ENCODE results near the gene TRAF3IP3. TPM values are rescaled to one million over a fixed set of nuclear protein-coding genes. Genes with fewer than 3 reads are reported as not detected.
A peak's percentile ranks its signal among the peaks of the same experiment; 100 is the strongest.

Gene TRAF3IP3
- total RNA-seq, 6 experiments from 2014 or later: 0.95 to 7.7 (median 1.6) TPM

DNA sequence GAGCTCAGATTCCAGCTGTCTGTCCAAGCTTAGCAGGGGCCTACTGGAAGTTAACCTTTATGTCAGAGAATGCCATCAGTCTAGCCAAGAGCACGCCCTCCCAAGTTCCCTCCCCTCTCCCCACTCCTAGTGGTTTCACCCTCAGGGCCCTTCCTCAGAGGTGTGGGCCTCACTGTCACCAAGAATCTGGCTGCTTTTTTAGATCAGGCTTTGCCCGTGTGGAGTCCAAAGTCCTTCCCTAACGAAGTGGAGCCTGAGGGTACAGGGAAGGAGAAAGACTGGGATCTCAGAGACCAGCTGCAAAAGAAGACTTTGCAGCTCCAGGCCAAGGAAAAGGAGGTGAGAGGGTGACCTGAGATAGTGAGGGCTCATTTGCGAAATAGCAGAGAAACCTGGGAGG is 24.4 kb downstream of the TRAF3IP3 start:
- H3K4me3 ChIP-seq: no peak overlapping the region
- no peaks in the 10 kb centered on the region for H3K36me3 ChIP-seq
- H3K4me1 ChIP-seq: peaks cover 0 to 16% (median 3%) of the 10 kb centered on the region in 4 donors
- TF ChIP-seq, protein P1, sequence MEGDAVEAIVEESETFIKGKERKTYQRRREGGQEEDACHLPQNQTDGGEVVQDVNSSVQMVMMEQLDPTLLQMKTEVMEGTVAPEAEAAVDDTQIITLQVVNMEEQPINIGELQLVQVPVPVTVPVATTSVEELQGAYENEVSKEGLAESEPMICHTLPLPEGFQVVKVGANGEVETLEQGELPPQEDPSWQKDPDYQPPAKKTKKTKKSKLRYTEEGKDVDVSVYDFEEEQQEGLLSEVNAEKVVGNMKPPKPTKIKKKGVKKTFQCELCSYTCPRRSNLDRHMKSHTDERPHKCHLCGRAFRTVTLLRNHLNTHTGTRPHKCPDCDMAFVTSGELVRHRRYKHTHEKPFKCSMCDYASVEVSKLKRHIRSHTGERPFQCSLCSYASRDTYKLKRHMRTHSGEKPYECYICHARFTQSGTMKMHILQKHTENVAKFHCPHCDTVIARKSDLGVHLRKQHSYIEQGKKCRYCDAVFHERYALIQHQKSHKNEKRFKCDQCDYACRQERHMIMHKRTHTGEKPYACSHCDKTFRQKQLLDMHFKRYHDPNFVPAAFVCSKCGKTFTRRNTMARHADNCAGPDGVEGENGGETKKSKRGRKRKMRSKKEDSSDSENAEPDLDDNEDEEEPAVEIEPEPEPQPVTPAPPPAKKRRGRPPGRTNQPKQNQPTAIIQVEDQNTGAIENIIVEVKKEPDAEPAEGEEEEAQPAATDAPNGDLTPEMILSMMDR (IDR thresholded peaks at IDR 0.05): no peak
- no peak for TF ChIP-seq POLR2A (IDR thresholded peaks at IDR 0.05)
- WGBS (ENCODE audit: insufficient coverage, low coverage, low lambda C conversion rate, missing lambda C conversion rate): 43% methylated on average over 4 of the region's 4 CpGs
- H3K27ac ChIP-seq: no peak overlapping the region
- H3K27me3 ChIP-seq: no peaks in the 10 kb centered on the region
- H3K9me3 ChIP-seq: no peaks in the 10 kb centered on the region
- DNase-seq: no peak
- intact Hi-C loops (cut with DNase I): no loop called here
- peak in 1 of 4 donors; percentile 27 for ATAC-seq

DNA sequence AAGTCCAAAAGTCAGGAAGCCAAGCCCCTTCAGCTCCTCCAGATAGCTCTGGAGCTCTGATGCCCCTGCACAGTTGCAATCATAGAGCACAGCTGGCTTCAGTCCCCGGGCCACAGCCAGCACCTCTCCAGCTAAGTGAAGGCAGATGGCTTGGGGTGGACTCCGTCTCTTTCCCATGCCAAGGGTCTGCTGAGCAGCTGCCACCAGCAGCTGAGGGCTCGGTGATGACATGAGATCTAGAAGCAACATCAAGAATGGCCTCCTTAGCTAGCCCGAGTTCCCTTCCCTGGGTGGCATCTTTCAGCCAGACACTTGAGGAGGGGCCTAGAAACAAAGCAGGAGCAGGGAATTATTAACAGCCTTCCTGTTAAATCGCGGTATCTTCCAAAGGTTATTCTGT is 27.5 kb downstream of the TRAF3IP3 start:
- peak overlapping the region in 1 of 3 donors; percentile 85 for H3K27ac ChIP-seq
- H3K4me3 ChIP-seq: peak overlapping the region in 2 of 3 donors; percentile 71 to 83
- no peaks in the 10 kb centered on the region for H3K9me3 ChIP-seq
- TF ChIP-seq, protein P1 (IDR thresholded peaks at IDR 0.05): no peak
- no peak for TF ChIP-seq POLR2A (IDR thresholded peaks at IDR 0.05)
- no peaks in the 10 kb centered on the region for H3K36me3 ChIP-seq
- 44% methylated on average over 3 of the region's 6 CpGs for WGBS (ENCODE audit: insufficient coverage, low coverage, low lambda C conversion rate, missing lambda C conversion rate)
- no peak for DNase-seq
- no peak for ATAC-seq
- no peaks in the 10 kb centered on the region for H3K27me3 ChIP-seq
- peaks cover 0 to 43% (median 15%) of the 10 kb centered on the region in 4 donors for H3K4me1 ChIP-seq
- intact Hi-C loops (cut with DNase I): no loop called here

DNA sequence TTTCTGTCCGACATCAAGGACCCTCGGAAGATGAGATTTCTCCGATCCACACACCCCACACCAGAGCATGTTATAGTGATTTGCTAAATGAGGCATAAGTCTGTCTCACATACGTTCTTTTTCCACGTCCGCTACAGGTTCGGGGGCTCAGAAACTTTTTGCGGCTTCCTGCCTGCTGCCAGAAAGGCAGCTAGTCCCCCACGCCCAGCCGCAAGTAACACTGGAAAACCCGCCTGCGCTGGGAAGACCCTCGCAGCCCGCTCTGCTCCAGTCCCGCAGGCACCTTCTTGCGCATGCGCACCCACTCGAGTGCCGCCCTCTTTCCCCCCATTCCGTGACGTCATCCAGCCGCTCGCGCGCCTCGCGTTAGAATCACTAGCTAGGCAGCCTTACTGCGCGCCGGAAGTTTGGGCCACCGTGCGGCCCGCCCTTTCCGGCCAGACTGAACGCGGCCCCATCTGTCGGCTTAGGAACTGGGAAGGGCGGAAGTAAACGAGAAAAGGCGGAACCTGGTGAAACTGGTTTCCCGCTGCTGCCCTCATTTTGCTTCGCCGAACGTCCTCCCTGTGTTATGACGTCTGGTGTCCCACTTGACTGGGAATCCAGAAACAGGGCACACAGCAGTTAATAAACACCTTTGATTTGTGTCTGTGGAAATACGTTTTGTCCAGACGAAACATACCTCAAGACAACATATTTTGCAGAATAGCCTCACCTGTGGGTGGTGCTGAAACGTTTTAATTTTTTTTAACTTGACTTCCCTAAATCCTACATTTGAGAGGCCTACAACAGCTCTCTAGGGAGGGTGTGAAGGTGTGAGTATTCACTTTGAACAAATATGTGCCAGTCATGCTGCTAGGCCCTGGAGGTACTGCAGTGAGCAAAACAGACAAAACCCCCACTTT is 28.7 kb downstream of the TRAF3IP3 start, which contains the start of gene C1orf74:
C1orf74 (minus strand) TSS at position 295 of the 905 bp plus-strand sequence. CDS start 925 bp downstream, outside the sequence.
- Histone ChIP-seq H3K4me3 (peak within 1 kb of the TSS; percentile 48 to 83 (median 71)), H3K27me3 (no peaks in the 10 kb centered on the region), H3K4me1 (peaks cover 0 to 48% (median 19%) of the 10 kb centered on the region in 4 donors), H3K36me3 (peaks cover 0 to 3% (median 1%) of the 10 kb centered on the region in 4 donors), H3K27ac (peak within 1 kb of the TSS; percentile 83 to 86 (median 85)), H3K9me3 (no peaks in the 10 kb centered on the region)
- peak; percentile 80 for TF ChIP-seq POLR2A (IDR thresholded peaks at IDR 0.05)
- TF ChIP-seq, protein P1 (IDR thresholded peaks at IDR 0.05): no peak
- ATAC-seq (peak; percentile 93 to 96 (median 96)), DNase-seq (peak; percentile 99)
- intact Hi-C loops (cut with DNase I): no loop called here
- WGBS (ENCODE audit: insufficient coverage, low coverage, low lambda C conversion rate, missing lambda C conversion rate): 4% methylated on average over 18 of the region's 48 CpGs

DNA sequence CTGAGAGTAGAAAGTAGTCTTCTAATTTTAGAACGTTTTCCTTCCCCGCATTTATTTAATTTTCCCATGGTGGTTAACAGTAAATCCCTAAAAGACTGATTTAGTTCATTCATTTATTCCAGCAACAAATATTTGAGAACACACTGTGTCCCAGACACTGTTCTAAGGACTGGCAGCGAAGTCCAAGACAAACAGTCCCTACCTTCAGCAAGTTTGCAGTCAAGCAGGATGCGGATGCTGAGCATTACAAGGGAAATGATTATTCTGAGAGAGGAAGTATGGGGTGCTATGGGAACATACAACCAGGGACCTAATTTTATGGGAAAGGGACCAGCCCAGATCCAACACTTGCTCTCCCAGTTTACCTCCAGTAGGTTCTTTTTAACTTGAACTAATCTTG is 29.7 kb downstream of the TRAF3IP3 start:
- no peak overlapping the region for H3K27ac ChIP-seq
- peaks cover 0 to 48% (median 18%) of the 10 kb centered on the region in 4 donors for H3K4me1 ChIP-seq
- DNase-seq: no peak
- no peak for TF ChIP-seq POLR2A (IDR thresholded peaks at IDR 0.05)
- TF ChIP-seq, protein P1 (IDR thresholded peaks at IDR 0.05): no peak
- intact Hi-C loops (cut with DNase I): no loop called here
- 95% methylated on average over 3 of the region's 4 CpGs for WGBS (ENCODE audit: insufficient coverage, low coverage, low lambda C conversion rate, missing lambda C conversion rate)
- H3K4me3 ChIP-seq: no peak overlapping the region
- no peaks in the 10 kb centered on the region for H3K27me3 ChIP-seq
- H3K9me3 ChIP-seq: no peaks in the 10 kb centered on the region
- peaks cover 0 to 12% (median 3%) of the 10 kb centered on the region in 4 donors for H3K36me3 ChIP-seq
- ATAC-seq: no peak

Measured in right lobe of liver (tissue), 6 donors.